Measurements from ENCODE around the gene CAPN13. TPM values are rescaled to one million over a fixed set of nuclear protein-coding genes. Genes with fewer than 3 reads are reported as not detected.

Gene CAPN13
- total and polyA plus RNA-seq, 10 of the 15 experiments (the other 5 are each of a cell fraction or from before 2014, with no cell fraction given): 0.03 to 0.10 (median 0.06) TPM; not detected in 7

GRCh38 chr2:30809938-30810337, 2.7 kb upstream of the CAPN13 start:
- no peaks in the 10 kb centered on the region for H3K36me3 ChIP-seq (ENCODE audit: control insufficient read depth in 2 of 2, insufficient read depth in 2 of 2, low read length in 1 of 2)
- SMC1A ChIA-PET (ENCODE audit: uncharacterized antibody, unreplicated experiment): no interaction called here
- H4K20me1 ChIP-seq (ENCODE audit: control insufficient read depth, insufficient read depth): no peaks in the 10 kb centered on the region
- in situ Hi-C loops (cut with MboI) (no loop called here), intact Hi-C loops (cut with micrococcal nuclease; ENCODE audit: unreplicated experiment) (no loop called here)
- 9% methylated on average over 4 of the region's 4 CpGs for WGBS (ENCODE audit: insufficient coverage, insufficient replicate concordance, low lambda C conversion rate, missing lambda C conversion rate)
- RAD21 ChIA-PET (ENCODE audit: unreplicated experiment): no interaction called here
- peaks cover 0 to 5% of the 10 kb centered on the region in 2 experiments; a peak in 2 of 4 replicates for H3K27me3 ChIP-seq (replicated peaks in 1 of 2; ENCODE audit: control insufficient read depth in 2 of 2, insufficient read depth in 2 of 2, low read length in 1 of 2)
- no peak overlapping the region for H3K27ac ChIP-seq (ENCODE audit: control insufficient read depth, insufficient read depth)
- TF ChIP-seq ZNF384 (IDR thresholded peaks at IDR 0.05; ENCODE audit: borderline replicate concordance, low read depth, low read length): no peak
- TF ChIP-seq SMC3 (IDR thresholded peaks at IDR 0.05; ENCODE audit: borderline replicate concordance, low read length): no peak
- no peak for TF ChIP-seq CREB1 (IDR thresholded peaks at IDR 0.05; ENCODE audit: low read depth)
- no peak for TF ChIP-seq EGR1 (IDR thresholded peaks at IDR 0.05; ENCODE audit: borderline replicate concordance in 1 of 2, low read depth in 2 of 2, low read length in 2 of 2)
- TF ChIP-seq, protein P1, sequence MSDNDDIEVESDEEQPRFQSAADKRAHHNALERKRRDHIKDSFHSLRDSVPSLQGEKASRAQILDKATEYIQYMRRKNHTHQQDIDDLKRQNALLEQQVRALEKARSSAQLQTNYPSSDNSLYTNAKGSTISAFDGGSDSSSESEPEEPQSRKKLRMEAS (IDR thresholded peaks at IDR 0.05; ENCODE audit: low read depth, low read length): no peak
- TF ChIP-seq ZNF274 (IDR thresholded peaks at IDR 0.05; ENCODE audit: insufficient read depth, insufficient read length): no peak
- no peak for TF ChIP-seq ASH2L (IDR thresholded peaks at IDR 0.05; ENCODE audit: borderline replicate concordance, low read depth)
- TF ChIP-seq SRF (IDR thresholded peaks at IDR 0.05; ENCODE audit: low read depth in 2 of 2, low read length in 2 of 2): no peak
- TF ChIP-seq, protein P2, sequence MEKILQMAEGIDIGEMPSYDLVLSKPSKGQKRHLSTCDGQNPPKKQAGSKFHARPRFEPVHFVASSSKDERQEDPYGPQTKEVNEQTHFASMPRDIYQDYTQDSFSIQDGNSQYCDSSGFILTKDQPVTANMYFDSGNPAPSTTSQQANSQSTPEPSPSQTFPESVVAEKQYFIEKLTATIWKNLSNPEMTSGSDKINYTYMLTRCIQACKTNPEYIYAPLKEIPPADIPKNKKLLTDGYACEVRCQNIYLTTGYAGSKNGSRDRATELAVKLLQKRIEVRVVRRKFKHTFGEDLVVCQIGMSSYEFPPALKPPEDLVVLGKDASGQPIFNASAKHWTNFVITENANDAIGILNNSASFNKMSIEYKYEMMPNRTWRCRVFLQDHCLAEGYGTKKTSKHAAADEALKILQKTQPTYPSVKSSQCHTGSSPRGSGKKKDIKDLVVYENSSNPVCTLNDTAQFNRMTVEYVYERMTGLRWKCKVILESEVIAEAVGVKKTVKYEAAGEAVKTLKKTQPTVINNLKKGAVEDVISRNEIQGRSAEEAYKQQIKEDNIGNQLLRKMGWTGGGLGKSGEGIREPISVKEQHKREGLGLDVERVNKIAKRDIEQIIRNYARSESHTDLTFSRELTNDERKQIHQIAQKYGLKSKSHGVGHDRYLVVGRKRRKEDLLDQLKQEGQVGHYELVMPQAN (conservative IDR thresholded peaks at IDR 0.05): no peak
- no peak for TF ChIP-seq TCF3 (IDR thresholded peaks at IDR 0.05; ENCODE audit: borderline replicate concordance, insufficient read depth, low read depth, low read length)
- no peak for TF ChIP-seq SIX5 (IDR thresholded peaks at IDR 0.05; ENCODE audit: low read depth, low read length, severe bottlenecking)
- TF ChIP-seq MEF2A (IDR thresholded peaks at IDR 0.05; ENCODE audit: insufficient read depth, low read depth, low read length): no peak
- no peak for TF ChIP-seq BACH1 (IDR thresholded peaks at IDR 0.05; ENCODE audit: borderline replicate concordance)
- no peak for TF ChIP-seq RAD51 (IDR thresholded peaks at IDR 0.05)
- TF ChIP-seq NFXL1 (IDR thresholded peaks at IDR 0.05; ENCODE audit: borderline replicate concordance): no peak
- TF ChIP-seq PAX8 (IDR thresholded peaks at IDR 0.05): no peak
- TF ChIP-seq USF2 (IDR thresholded peaks at IDR 0.05; ENCODE audit: borderline replicate concordance, low read depth, low read length): no peak
- no peak for TF ChIP-seq IRF5 (IDR thresholded peaks at IDR 0.05; ENCODE audit: borderline replicate concordance)
- TF ChIP-seq NFIC (IDR thresholded peaks at IDR 0.05; ENCODE audit: low read depth, low read length): no peak
- DNase-seq (ENCODE audit: low read depth, low spot score) (no peak), ATAC-seq (no peak), FAIRE-seq (no peak)
- H3K4me2 ChIP-seq (ENCODE audit: control insufficient read depth, insufficient read depth): no peak overlapping the region
- no peaks in the 10 kb centered on the region for H3K9me3 ChIP-seq (replicated peaks; ENCODE audit: control insufficient read depth, insufficient read depth, low read length)
- no peak overlapping the region for H2AFZ ChIP-seq (ENCODE audit: control insufficient read depth, low read depth, low read length)
- H3K9ac ChIP-seq (ENCODE audit: control insufficient read depth, insufficient read depth, low read length): no peak overlapping the region
- H3K4me3 ChIP-seq: no peak overlapping the region
- POLR2A ChIA-PET: no interaction called here
- CTCF ChIA-PET: no interaction called here
- no peaks in the 10 kb centered on the region for H3K79me2 ChIP-seq (ENCODE audit: control insufficient read depth, insufficient read depth, low read length)
- H3K4me1 ChIP-seq (ENCODE audit: control insufficient read depth, insufficient read depth, low read length): no peaks in the 10 kb centered on the region
- BruUV-seq (replicated peaks): no TSS peak

All from GM12878 (cell line).